OCI-LY7 (cell line): ENCODE measurements around the gene USP48. TPM values are rescaled to one million over a fixed set of nuclear protein-coding genes. Genes with fewer than 3 reads are reported as not detected.

Experiments
- BruUV-seq: library from RNA; stranded (reverse); fragments of 400-500 nt; replicated peaks from 2 replicates; lab custom pipeline; 2021; lab: Mats Ljungman, UMichigan
- CTCF ChIA-PET: fragments of 300-600 bp; sonication (Branson Sonifier 250); formaldehyde crosslinking; loops from one replicate; lab custom pipeline; 2022; ENCODE audit warnings: antibody characterized with exemption; ENCODE audit not compliant: unreplicated experiment; lab: Charles Lee
- POLR2A ChIA-PET: fragments of 300-600 bp; sonication (Branson Sonifier 250); formaldehyde crosslinking; loops from one replicate; lab custom pipeline; 2022; ENCODE audit warnings: antibody characterized with exemption; lab: Charles Lee
- DNase-seq: peaks from one replicate; pipeline ENCODE4 v3.0.0-alpha.2; 2015; ENCODE audit warnings: low spot score
- H2AFZ ChIP-seq: fragments of 200-600 bp; sonication (generic), shearing (Covaris generic); 2 replicates; pipeline ENCODE4 v1.6.1; 2014; ENCODE audit warnings: mild to moderate bottlenecking, antibody characterized with exemption, low read length, moderate library complexity
- H3K27ac ChIP-seq: fragments of 200-600 bp; sonication (generic); 2 replicates; pipeline ENCODE4 v1.5.1; 2014; ENCODE audit warnings: mixed run types, low read depth, mild to moderate bottlenecking, moderate library complexity, low read length, inconsistent platforms; ENCODE audit not compliant: poor library complexity, severe bottlenecking
- H3K36me3 ChIP-seq: fragments of 200-600 bp; sonication (generic); 2 replicates; pipeline ENCODE4 v1.6.1; 2014; ENCODE audit warnings: mild to moderate bottlenecking, antibody characterized with exemption, low read length, moderate library complexity, mixed read lengths; ENCODE audit not compliant: insufficient read depth
- H3K4me1 ChIP-seq: fragments of 200-600 bp; sonication (generic); 2 replicates; pipeline ENCODE4 v1.5.1; 2014; ENCODE audit warnings: mild to moderate bottlenecking, low read length; ENCODE audit not compliant: insufficient read depth, poor library complexity, severe bottlenecking
- H3K4me2 ChIP-seq: fragments of 200-600 bp; sonication (generic); 2 replicates; pipeline ENCODE4 v1.6.1; 2014; ENCODE audit warnings: mild to moderate bottlenecking, low read length
- H3K4me3 ChIP-seq: fragments of 200-600 bp; sonication (generic); 2 replicates; pipeline ENCODE4 v1.5.1; 2014; ENCODE audit warnings: mild to moderate bottlenecking, low read depth, low read length; ENCODE audit not compliant: poor library complexity, severe bottlenecking
- H3K79me2 ChIP-seq: fragments of 200-600 bp; sonication (generic); 2 replicates; pipeline ENCODE4 v1.6.1; 2016; ENCODE audit warnings: low read depth, mild to moderate bottlenecking, low read length, moderate library complexity, mixed read lengths; ENCODE audit not compliant: insufficient read depth
- H3K9me2 ChIP-seq: fragments of 200-600 bp; sonication (generic); 2 replicates; pipeline ENCODE4 v1.6.1; 2016; ENCODE audit warnings: mild to moderate bottlenecking, low read length, mixed read lengths; ENCODE audit not compliant: insufficient read depth
- H3K9me3 ChIP-seq: fragments of 200-600 bp; sonication (generic); 2 replicates; pipeline ENCODE4 v1.6.1; 2014; ENCODE audit warnings: mild to moderate bottlenecking, mixed run types, low read length, mixed read lengths
- H4K20me1 ChIP-seq: fragments of 200-600 bp; sonication (generic); 2 replicates; pipeline ENCODE4 v1.6.1; 2014; ENCODE audit warnings: mild to moderate bottlenecking, antibody characterized with exemption, low read length, moderate library complexity, mixed read lengths; ENCODE audit not compliant: insufficient read depth
- EZH2phosphoT487 ChIP-seq: fragments of 200-600 bp; sonication (generic); IDR thresholded peaks from 2 replicates; pipeline ENCODE4 v1.6.1; 2018; ENCODE audit warnings: low read depth, borderline replicate concordance, mild to moderate bottlenecking, mixed run types, antibody characterized with exemption, low read length, moderate library complexity, mixed read lengths
- intact Hi-C: fragments of 100-400 bp; cut with micrococcal nuclease; formaldehyde crosslinking; loops from one replicate; pipeline ENCODE4 v1.10.0; 2022; ENCODE audit not compliant: unreplicated experiment
- total RNA-seq, 2 experiments: library from RNA; depleted of rRNA in 1 of 2; stranded (reverse); fragments of >200 nt in 1 of 2; shearing (Covaris generic) in 1 of 2; gene quantifications; 2 replicates each; pipeline ENCODE4 v1.2.3, GENCODE V29; 2014 to 2022
- TF ChIP-seq, protein P1 (sequence below): fragments of 200-600 bp; sonication (generic); conservative IDR thresholded peaks from 2 replicates; pipeline ENCODE4 v1.5.1; 2014; ENCODE audit warnings: mild to moderate bottlenecking, antibody characterized with exemption, low read length, moderate library complexity, mixed read lengths

Gene USP48
- total RNA-seq, 2 experiments from 2014 or later, result 45.0 to 98.3 TPM

- CTCF ChIA-PET, result no interaction called here
- Histone ChIP-seq H3K9me3 (no peaks in the 10 kb centered on the region), H3K4me2 (no peak overlapping the region), H3K9me2 (no peaks in the 10 kb centered on the region), H4K20me1 (no peaks in the 10 kb centered on the region), H3K4me3 (no peak overlapping the region), H3K79me2 (no peaks in the 10 kb centered on the region), H2AFZ (no peak overlapping the region), H3K36me3 (no peaks in the 10 kb centered on the region), H3K4me1 (peaks cover 2% of the 10 kb centered on the region), H3K27ac (no peak overlapping the region)
- POLR2A ChIA-PET, result no interaction called here
- DNase-seq, result no peak
- no TSS peak for BruUV-seq
- TF ChIP-seq EZH2phosphoT487, result no peak
- TF ChIP-seq, protein P1, sequence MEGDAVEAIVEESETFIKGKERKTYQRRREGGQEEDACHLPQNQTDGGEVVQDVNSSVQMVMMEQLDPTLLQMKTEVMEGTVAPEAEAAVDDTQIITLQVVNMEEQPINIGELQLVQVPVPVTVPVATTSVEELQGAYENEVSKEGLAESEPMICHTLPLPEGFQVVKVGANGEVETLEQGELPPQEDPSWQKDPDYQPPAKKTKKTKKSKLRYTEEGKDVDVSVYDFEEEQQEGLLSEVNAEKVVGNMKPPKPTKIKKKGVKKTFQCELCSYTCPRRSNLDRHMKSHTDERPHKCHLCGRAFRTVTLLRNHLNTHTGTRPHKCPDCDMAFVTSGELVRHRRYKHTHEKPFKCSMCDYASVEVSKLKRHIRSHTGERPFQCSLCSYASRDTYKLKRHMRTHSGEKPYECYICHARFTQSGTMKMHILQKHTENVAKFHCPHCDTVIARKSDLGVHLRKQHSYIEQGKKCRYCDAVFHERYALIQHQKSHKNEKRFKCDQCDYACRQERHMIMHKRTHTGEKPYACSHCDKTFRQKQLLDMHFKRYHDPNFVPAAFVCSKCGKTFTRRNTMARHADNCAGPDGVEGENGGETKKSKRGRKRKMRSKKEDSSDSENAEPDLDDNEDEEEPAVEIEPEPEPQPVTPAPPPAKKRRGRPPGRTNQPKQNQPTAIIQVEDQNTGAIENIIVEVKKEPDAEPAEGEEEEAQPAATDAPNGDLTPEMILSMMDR, result no peak
- intact Hi-C loops, result no loop called here
These were observed 40.4 kb upstream of the USP48 start for GRCh38 chr1:21823206-21823979.

- ChIA-PET CTCF (interaction anchor here (0.5 kb wide), 1 partner anchor 188 kb away, joined by 6 read pairs; no protein-coding TSS in a partner anchor), POLR2A (interaction anchor here (0.6 kb wide), 1 partner anchor 475 kb away, joined by 3 read pairs; no protein-coding TSS in a partner anchor)
- no TSS peak for BruUV-seq
- no peaks in the 10 kb centered on the region for H4K20me1 ChIP-seq
- H3K4me3 ChIP-seq, result no peak overlapping the region
- intact Hi-C loops, result no loop called here
- H3K36me3 ChIP-seq, result no peaks in the 10 kb centered on the region
- H3K27ac ChIP-seq, result no peak overlapping the region
- no peaks in the 10 kb centered on the region for H3K9me2 ChIP-seq
- H3K4me1 ChIP-seq, result peaks cover 3% of the 10 kb centered on the region
- no peak overlapping the region for H3K4me2 ChIP-seq
- H2AFZ ChIP-seq, result no peak overlapping the region
- DNase-seq, result no peak
- H3K79me2 ChIP-seq, result no peaks in the 10 kb centered on the region
- H3K9me3 ChIP-seq, result no peaks in the 10 kb centered on the region
- TF ChIP-seq EZH2phosphoT487, result no peak
- TF ChIP-seq, protein P1, result no peak
These were observed 39.4 kb upstream of the USP48 start for GRCh38 chr1:21822349-21822748.
